NOMO-1 treated with DMSO at 0.1 percent for 48 hours (cell line): Measurements from ENCODE around the gene SECISBP2.
"Not testable (repeated sequence)": the region's sequence is repeated elsewhere in the genome, so short reads cannot be mapped to it uniquely, and the experiment has no call there.

Experiments
- DNase-seq: peaks from one replicate; lab custom pipeline; 2025; ENCODE audit not compliant: unreplicated experiment; lab: John Stamatoyannopoulos, UW

Gene SECISBP2

DNA sequence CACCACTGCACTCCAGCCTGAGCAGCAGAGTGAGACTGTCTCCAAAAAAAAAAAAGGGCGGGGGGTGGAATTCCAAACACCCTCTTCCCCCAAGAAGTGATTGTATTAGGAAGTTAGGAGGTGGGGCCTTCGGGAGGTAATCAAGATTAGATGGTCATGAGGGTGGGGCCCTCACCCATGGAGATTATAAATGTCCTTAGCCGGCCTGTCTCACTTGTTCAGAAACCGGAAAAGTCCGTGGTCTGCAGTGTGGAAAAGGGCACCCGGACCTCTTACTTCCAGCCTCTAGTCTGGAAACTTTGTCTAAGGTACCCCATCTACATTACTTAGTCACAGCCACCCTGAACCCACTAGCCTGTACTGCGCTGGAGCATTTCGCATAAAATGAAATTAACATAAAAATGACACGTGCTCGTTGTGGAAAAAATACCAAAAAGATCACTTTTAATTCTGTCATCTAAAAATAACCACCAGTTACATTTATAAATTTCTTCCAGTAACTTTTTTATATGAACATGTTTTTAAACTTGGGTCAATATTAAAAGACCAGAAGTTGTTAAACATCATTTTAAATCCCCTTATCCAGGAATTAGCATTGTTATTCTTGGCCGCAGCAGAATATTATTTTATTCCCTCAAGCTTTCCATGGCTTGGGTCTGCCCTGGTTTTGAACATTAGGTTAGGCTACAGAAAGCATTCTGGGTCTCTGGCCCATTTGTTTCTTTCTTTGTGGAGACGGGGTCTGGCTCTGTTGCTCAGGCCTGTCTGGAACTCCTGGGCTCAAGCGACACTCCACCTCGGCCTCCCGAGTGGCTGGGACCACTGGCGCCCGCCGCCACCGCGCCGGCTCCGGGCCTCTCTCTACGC, 8.5 kb upstream of the SECISBP2 start:
- no peak for DNase-seq

DNA sequence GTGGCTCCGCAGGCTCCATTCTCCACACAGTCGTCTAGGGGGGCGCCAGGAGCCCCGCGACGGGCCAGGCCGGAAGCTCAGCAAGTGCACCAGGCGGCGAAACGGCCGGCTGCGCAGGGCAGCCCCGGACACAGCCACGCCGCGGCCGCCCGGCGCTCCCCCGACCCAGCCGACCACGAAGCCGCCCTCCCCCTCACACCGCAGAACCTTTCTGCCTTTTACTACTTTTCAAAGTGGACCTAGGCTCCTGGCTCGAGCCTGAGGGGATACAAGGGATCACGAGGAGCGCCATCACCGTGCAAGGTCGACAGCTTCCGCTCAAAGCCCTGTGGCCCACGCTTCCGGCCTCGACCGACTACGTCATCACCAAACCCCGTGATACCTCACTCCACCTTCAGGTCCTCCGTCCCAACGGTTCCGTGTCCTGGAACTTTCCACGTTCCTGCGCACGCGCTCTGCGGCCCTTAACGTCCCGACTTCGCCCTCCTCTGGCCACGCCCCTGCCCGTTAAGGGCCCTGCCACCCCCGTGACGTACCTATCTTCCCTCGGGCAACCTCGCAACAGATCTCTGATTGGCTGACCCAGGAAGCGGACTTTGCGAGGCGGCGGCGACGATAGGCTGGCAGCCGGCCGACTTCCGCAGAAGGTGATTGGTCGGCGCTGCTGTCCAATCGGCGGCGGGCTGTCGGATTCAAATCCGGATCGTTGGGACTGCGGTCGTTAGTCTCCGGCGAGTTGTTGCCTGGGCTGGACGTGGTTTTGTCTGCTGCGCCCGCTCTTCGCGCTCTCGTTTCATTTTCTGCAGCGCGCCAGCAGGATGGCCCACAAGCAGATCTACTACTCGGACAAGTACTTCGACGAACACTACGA, 7.6 kb upstream of the SECISBP2 start, which contains the start of gene CKS2:
Gene CKS2, plus strand, starts transcription at position 721 of the 871 bp plus-strand sequence. Its CDS starts 98 bp downstream, at position 819.
- DNase-seq, result peak; percentile 95

DNA sequence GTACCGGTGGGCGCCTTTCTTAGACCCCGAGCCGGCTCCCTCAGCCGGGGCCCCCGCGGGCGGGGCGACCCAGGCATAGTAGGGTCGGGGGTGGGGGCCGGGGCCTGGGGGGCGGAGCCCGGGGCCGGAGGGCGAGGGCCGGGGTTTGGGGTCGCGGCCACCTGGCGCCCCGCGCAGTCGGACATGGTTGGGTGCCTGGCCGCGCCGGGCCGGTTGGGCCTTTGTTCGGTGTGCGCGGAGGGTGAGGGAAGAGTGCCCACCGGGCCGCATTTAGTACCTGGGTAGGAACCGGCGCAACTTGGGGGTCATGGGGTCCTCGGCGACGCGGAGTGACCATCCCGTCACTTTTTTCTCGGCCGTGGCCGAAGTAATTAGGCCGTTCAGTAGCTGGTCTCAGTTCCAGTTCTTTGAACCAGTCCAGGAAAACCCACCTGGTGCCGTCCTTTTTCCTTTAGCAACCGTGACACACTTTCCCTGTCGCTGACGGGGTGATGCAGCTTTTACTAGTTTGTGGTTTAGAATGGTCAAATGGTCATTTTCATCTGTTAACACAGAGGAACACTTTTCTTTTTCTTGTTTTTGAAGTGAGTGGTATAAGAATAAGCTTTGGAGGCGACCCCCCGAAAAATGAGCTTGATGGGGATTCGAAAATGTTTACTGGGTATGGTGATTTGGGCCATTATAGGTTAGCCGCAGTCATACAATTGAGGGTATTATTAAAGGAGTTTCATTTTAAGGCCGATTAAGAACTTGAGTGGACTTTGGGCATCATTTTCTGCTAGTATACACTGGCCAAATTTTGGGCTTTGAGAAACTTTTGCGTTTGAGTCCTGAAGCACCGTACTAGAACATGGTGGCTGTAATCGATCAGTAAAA, 6.7 kb upstream of the SECISBP2 start:
- DNase-seq, result no peak

GRCh38 chr9:89312222-89312571, 6.1 kb upstream of the SECISBP2 start:
- no peak for DNase-seq

GRCh38 chr9:89313842-89314241, 4.5 kb upstream of the SECISBP2 start:
- DNase-seq, result no peak

- no peak for DNase-seq
Observed at GRCh38 chr9:89314955-89315354, 3.3 kb upstream of the SECISBP2 start.

DNA sequence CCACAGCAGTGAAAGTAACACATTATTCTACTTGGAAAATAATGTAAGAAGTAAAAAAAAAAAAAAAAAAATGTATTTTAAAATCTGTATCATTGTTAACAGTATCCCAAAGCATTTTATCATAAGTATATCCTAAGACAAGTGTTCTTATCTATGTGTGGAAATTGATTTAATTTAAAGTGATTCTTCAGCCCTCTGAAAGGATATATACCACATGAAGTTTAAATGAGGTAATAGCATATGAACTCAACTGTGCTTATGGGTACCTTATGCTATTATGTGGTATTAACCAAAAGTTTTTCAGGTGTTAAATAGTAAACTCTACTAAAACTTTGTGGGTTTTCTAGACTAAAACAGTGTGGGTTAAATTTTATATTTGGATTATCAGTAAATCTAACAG, 2.8 kb upstream of the SECISBP2 start:
- no peak for DNase-seq

GRCh38 chr9:89317282-89317681, 1.0 kb upstream of the SECISBP2 start:
- DNase-seq, result no peak

DNA sequence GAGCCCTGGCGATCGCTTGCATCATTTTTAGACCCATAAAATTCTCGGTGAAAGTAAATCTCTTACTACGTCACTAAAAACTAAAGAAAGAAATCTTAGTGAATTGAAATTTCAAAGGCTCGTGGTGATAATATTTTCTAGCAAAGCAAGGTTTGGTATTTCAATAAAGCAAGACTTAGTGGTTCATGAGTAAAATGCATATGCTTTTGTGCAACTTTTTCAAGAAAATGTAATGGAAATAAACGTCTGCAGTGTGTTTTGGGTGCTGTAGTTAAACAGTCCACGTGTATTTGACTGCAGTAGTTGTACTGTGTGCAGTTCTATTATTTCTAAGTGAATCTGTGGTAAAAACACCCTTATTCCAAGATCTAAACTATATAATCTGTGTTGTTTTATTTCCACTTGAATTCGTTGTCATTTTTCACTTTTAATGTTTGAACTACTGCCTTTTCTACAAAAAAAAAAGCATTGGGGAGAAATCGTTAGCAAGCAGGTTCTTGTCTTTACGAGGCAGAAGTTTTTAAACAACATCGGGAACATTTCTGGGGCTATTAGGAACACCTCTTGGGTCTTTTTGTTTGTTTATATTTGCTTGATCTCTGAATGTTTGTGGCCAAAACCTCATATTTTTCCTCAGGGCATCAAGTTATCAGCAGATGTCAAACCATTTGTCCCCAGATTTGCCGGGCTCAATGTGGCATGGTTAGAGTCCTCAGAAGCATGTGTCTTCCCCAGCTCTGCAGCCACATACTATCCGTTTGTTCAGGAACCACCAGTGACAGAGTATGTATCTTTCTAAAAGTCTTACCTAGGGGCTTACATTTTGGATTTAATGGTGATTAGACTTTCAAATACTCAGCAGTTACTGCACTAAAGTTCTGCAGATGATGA, 960 bp downstream of the SECISBP2 start:
- no peak for DNase-seq

GRCh38 chr9:89323390-89323789, 5.1 kb downstream of the SECISBP2 start:
- no peak for DNase-seq

DNA sequence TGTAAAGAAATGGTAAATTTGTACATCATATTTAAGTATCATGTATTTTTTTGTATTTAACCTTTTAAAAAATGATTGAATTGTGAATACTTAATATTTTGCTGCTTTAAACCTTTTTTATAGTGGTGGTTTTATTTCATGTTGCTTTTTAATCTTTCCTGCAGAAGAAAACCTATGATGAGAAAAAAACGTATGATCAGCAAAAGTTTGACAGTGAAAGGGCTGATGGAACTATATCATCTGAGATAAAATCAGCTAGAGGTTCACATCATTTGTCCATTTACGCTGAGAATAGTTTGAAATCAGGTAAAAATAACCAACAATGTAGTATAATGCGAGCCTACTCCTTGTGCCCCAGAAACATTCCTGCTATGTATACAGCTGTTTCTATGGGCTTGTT, 7.4 kb downstream of the SECISBP2 start:
- no peak for DNase-seq

DNA sequence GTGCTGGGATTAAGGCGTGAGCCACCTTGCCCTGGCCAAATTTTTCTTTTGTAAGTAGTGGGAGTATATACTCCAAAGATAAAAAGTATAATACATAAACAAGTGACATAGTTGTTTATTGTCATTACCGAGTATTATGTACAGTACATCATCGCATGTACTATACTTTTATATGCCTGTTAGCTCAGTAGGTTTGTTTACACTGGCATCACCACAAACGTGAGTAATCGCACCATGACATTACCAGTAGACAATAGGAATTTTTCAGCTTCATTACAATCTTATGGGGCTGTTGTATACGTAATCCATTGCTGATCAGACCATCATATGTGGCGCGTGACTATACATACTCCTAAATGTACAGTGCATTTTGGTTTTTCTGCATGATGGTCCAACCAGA, 9.8 kb downstream of the SECISBP2 start:
- DNase-seq, result no peak

- no peak for DNase-seq
Observed at GRCh38 chr9:89329917-89330316, 11.6 kb downstream of the SECISBP2 start.

- no peak for DNase-seq
Observed at GRCh38 chr9:89330513-89330912, 12.2 kb downstream of the SECISBP2 start.

DNA sequence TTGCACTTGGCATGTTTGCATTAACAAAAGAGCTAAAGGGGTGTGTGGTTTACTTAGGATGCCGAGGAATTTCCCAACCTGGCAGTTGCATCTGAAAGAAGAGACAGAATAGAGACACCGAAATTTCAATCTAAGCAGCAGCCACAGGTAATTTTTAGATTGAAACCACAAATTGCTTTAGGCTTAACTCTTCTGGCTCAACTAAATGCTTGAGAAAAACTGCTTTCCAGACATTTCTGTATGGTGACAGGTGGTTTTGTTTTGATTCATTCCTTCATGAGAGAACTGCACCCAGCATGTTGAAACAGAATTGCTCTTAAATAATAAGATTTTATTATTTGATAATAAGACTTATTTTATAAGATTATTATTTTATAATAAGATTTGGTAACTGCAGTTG, 21.5 kb downstream of the SECISBP2 start:
- DNase-seq, result no peak

DNA sequence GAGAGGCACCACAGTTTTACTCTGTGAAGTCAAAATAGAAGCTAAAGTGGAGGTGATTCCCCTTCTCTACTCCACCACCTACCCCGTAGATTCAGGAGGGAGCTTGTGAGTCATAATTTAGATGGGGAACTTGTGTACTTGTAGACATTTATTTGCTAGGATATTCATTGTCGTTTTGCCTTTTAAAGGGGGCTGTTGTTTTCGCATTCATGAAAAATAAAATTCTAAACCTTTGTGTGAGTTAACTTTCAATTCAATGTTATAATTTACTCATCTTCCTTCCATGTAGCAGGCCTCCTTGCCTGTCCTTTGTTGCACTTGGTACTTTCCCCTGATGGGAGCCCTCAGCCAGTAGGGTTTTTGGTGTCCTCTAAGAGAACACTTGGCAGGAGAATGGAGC, 22.0 kb downstream of the SECISBP2 start:
- no peak for DNase-seq

DNA sequence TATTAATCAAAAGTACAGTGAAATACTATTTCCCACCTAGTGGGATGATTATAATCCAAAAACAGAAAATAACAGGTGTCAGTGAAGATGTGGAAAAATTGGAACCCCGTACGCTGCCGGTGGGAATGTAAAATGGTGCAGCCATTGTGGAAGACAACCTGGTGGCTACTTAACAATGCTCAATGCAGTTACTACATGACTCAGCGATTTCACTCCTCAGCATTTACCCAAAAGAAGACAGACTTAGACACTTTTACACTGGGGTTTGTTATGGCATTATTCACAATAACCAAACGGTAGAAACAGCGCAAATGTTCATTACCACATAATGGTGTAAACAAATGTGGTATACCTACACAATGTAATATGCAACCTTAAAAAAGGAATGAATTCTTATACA, 23.9 kb downstream of the SECISBP2 start:
- DNase-seq, result no peak

DNA sequence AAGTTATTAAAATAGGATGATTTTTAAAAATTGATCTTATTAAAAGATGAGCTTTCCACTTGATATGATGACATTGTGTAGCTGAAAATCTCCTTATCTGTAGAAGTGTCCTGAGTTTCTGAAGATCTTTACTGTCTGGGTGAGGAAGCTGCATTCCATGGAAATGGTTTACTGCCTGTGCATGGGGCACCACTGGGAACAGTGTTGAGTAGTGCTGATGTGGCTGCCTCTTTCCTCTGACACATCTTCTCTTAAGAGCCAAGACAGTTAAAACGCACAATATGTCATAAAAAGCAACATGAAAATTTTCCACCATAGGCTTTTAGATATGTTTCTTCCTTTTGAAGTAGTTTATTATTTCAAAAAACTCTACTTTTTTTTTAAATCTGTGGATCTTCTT, 24.6 kb downstream of the SECISBP2 start:
- DNase-seq, result no peak

DNA sequence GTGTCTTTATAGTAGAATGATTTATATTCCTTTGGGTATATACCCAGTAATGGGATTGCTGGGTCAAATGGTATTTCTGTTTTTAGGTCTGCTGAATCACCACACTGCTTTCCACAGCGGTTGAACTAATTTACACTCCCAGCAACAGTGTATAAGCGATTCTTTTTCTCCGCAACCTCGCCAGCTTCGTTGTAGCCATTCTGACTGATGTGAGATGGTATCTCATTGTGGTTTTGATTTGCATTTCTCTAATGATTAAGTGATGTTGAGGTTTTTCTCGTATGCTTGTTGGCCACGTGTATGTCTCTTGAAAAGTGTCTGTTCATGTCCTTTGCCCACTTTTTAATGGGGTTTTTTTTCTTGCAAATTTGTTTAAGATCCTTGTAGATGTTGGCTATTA, 25.5 kb downstream of the SECISBP2 start:
- DNase-seq, result not testable (repeated sequence)

- no peak for DNase-seq
Observed at GRCh38 chr9:89345476-89345875, 27.2 kb downstream of the SECISBP2 start.
